Mesenchymal stem cell (in vitro differentiated cells and primary cell): ENCODE measurements around the gene AKR7A2.
A peak's percentile ranks its signal among the peaks of the same experiment; 100 is the strongest.

Experiments used
- DNase-seq: peaks from one replicate; pipeline ENCODE4 v3.0.0-alpha.2; 2013
- H2AFZ ChIP-seq: one replicate; pipeline ENCODE4 v1.6.1; 2013; ENCODE audit warnings: low read depth, mild to moderate bottlenecking, control low read depth, inconsistent platforms, low read length, moderate library complexity
- H2AK5ac ChIP-seq: 2 replicates; pipeline ENCODE4 v1.6.1; 2013; ENCODE audit warnings: low read length, moderate library complexity, mild to moderate bottlenecking, inconsistent platforms; ENCODE audit not compliant: severe bottlenecking
- H2BK120ac ChIP-seq: one replicate; pipeline ENCODE4 v1.6.1; 2013; ENCODE audit warnings: low read depth, mild to moderate bottlenecking, inconsistent platforms, low read length, moderate library complexity
- H2BK12ac ChIP-seq, 2 experiments: one replicate each; pipeline ENCODE4 v1.6.1; 2013; ENCODE audit warnings: inconsistent platforms in 2 of 2, low read length in 2 of 2, mild to moderate bottlenecking in 2 of 2, moderate library complexity in 2 of 2, control low read depth in 1 of 2
- H2BK15ac ChIP-seq: one replicate; pipeline ENCODE4 v1.6.1; 2013; ENCODE audit warnings: mild to moderate bottlenecking, low read depth, inconsistent platforms; ENCODE audit not compliant: poor library complexity, severe bottlenecking
- H2BK5ac ChIP-seq: 2 replicates; pipeline ENCODE4 v1.6.1; 2013; ENCODE audit warnings: low read depth, mild to moderate bottlenecking, low read length, control low read depth, inconsistent platforms; ENCODE audit not compliant: poor library complexity, severe bottlenecking
- H3K14ac ChIP-seq, 2 experiments: one replicate each; pipeline ENCODE4 v1.6.1; 2013; ENCODE audit warnings: inconsistent platforms in 2 of 2, low read length in 2 of 2, control low read depth in 1 of 2, mild to moderate bottlenecking in 1 of 2, moderate library complexity in 1 of 2
- H3K18ac ChIP-seq, 2 experiments: one replicate each; pipeline ENCODE4 v1.6.1; 2013; ENCODE audit warnings: inconsistent platforms in 2 of 2, low read length in 2 of 2, control low read depth in 1 of 2, low read depth in 1 of 2, mild to moderate bottlenecking in 1 of 2
- H3K23ac ChIP-seq, 2 experiments: one replicate each; pipeline ENCODE4 v1.6.1; 2013; ENCODE audit warnings: inconsistent platforms in 2 of 2, low read length in 2 of 2, mild to moderate bottlenecking in 2 of 2, moderate library complexity in 2 of 2, control low read depth in 1 of 2
- H3K27ac ChIP-seq: 2 replicates; pipeline ENCODE4 v1.5.1; 2013; ENCODE audit warnings: mild to moderate bottlenecking, moderate library complexity, low read length, control low read depth, inconsistent platforms; ENCODE audit not compliant: poor library complexity, severe bottlenecking
- H3K27me3 ChIP-seq, 2 experiments: 2 replicates each; pipeline versions ENCODE4 v1.6.1 to v1.7.0; 2013; ENCODE audit warnings: low read length in 2 of 2, mild to moderate bottlenecking in 2 of 2, moderate library complexity in 2 of 2, control low read depth in 1 of 2, inconsistent platforms in 1 of 2; ENCODE audit not compliant: control insufficient read depth in 1 of 2, insufficient read depth in 1 of 2
- H3K36me3 ChIP-seq, 2 experiments: 2 replicates each; pipeline versions ENCODE4 v1.6.1 to v1.7.0; 2013; ENCODE audit warnings: low read length in 2 of 2, control low read depth in 1 of 2, inconsistent platforms in 1 of 2, low read depth in 1 of 2, mild to moderate bottlenecking in 1 of 2; ENCODE audit not compliant: insufficient read depth in 2 of 2, control insufficient read depth in 1 of 2
- H3K4ac ChIP-seq, 2 experiments: one replicate each; pipeline ENCODE4 v1.6.1; 2013; ENCODE audit warnings: inconsistent platforms in 2 of 2, low read length in 2 of 2, mild to moderate bottlenecking in 2 of 2, moderate library complexity in 2 of 2, control low read depth in 1 of 2, low read depth in 1 of 2
- H3K4me1 ChIP-seq: 2 replicates; pipeline ENCODE4 v1.6.1; 2013; ENCODE audit warnings: low read depth, low read length, control low read depth; ENCODE audit not compliant: control insufficient read depth, insufficient read depth
- H3K4me2 ChIP-seq: 2 replicates; pipeline ENCODE4 v1.6.1; 2013; ENCODE audit warnings: low read length, mild to moderate bottlenecking, inconsistent platforms; ENCODE audit not compliant: poor library complexity, severe bottlenecking
- H3K4me3 ChIP-seq, 2 experiments: 2 replicates each; pipeline versions ENCODE4 v1.5.1 to v1.7.0; 2013; ENCODE audit warnings: low read length in 2 of 2, mild to moderate bottlenecking in 2 of 2, control low read depth in 1 of 2, low read depth in 1 of 2; ENCODE audit not compliant: insufficient read depth in 1 of 2
- H3K79me1 ChIP-seq: replicated peaks from 2 replicates; pipeline ENCODE4 v1.6.1; 2013; ENCODE audit warnings: mild to moderate bottlenecking, control low read depth, low read length, inconsistent platforms; ENCODE audit not compliant: poor library complexity, severe bottlenecking
- H3K9ac ChIP-seq: 2 replicates; pipeline ENCODE4 v1.7.0; 2013; ENCODE audit warnings: mild to moderate bottlenecking, low read length, moderate library complexity
- H3K9me3 ChIP-seq: 2 replicates; pipeline ENCODE4 v1.7.0; 2013; ENCODE audit warnings: mild to moderate bottlenecking, low read length; ENCODE audit not compliant: control insufficient read depth
- H4K8ac ChIP-seq: one replicate; pipeline ENCODE4 v1.6.1; 2013; ENCODE audit warnings: inconsistent platforms, mild to moderate bottlenecking, low read length, moderate library complexity
- H4K91ac ChIP-seq: one replicate; pipeline ENCODE4 v1.6.1; 2013; ENCODE audit warnings: mild to moderate bottlenecking, low read length, inconsistent platforms
- whole genome bisulfite sequencing: methylation state at CpG from one replicate; pipeline ENCODE4 v1.1.7; 2013; ENCODE audit warnings: mixed read lengths; 5-methylcytosine and 5-hydroxymethylcytosine counted together

AKR7A2 gene

DNA sequence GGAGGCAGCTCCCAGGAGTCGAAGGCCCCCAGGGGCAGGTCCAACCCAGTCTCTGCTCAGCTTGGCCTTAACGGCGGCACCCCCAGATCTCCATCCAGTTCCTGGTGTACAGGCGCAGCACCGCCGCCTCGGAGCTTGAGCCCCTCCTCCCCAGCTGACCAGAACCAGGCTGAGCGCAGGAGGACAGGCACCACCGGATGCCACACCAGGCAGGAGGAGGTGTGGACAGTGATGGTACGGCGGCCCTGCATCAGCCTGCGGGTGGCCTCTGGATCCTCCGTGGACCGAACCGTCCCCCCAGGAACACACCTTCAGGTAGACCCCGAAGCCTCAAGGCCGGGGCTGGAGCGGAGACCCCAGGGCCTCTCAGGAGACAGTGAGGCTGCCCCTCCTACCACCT, 16.5 kb upstream of the AKR7A2 start:
- Histone ChIP-seq H3K4ac (no peak overlapping the region), H3K27ac (no peak overlapping the region), H3K27me3 (no peaks in the 10 kb centered on the region), H2BK5ac (no peak overlapping the region), H3K79me1 (peaks cover 17% of the 10 kb centered on the region), H2BK15ac (no peak overlapping the region), H3K36me3 (peaks cover 64 to 81% of the 10 kb centered on the region in 2 experiments), H4K91ac (no peak overlapping the region), H2BK120ac (no peak overlapping the region), H3K4me1 (no peaks in the 10 kb centered on the region), H3K4me3 (no peak overlapping the region), H3K23ac (no peak overlapping the region), H3K9me3 (no peaks in the 10 kb centered on the region), H3K9ac (no peak overlapping the region), H3K14ac (no peak overlapping the region), H2BK12ac (no peak overlapping the region), H2AFZ (no peak overlapping the region), H2AK5ac (no peak overlapping the region), H3K18ac (no peak overlapping the region), H3K4me2 (no peak overlapping the region), H4K8ac (no peak overlapping the region)
- WGBS, result 99% methylated on average over 18 of the region's 18 CpGs
- no peak for DNase-seq

DNA sequence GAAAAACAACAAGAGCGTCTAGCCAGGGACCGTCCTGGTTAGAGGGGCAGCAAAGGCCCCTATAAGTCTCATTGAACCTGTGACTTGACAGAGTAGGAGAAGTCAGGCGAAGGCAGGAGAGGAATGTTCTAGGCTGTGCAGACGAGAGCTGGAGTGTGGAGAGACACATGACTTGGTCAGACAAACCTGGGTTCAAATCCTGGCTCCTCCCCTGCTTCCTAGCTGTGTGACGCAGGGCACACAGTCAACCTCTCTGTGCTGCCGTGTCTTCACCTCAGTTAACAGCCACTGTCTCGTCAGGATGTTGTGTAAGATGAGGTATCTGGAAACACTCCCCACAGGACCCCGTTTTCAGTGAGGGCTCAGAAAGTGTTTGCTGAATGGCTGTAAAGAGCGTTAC, 15.8 kb upstream of the AKR7A2 start:
- no peak overlapping the region for H4K8ac ChIP-seq

DNA sequence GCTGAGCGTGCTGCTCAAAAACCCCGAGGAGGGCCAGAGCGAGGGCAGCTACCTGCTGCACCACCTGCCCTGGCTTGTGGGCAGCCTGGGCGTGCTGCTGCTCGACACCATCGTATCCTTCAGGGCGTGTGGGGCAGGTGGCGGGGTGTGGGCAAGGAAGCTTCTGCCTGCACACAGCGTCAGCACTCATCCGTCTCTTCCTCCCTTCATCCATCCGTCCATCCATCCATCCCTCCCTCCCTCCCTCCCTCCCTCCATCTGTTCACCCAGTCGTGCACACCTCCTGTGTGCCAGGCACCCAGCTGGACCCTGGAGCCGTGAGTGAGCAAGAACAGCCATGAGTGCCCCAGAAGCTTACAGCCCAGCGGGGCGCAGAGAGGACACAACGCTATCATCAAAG, 15.4 kb upstream of the AKR7A2 start:
- Histone ChIP-seq H2BK12ac (no peak overlapping the region), H2AK5ac (no peak overlapping the region), H3K4me3 (no peak overlapping the region), H3K4me1 (no peaks in the 10 kb centered on the region), H3K9ac (no peak overlapping the region), H4K91ac (no peak overlapping the region), H3K18ac (no peak overlapping the region), H3K79me1 (peaks cover 20% of the 10 kb centered on the region), H3K14ac (no peak overlapping the region), H4K8ac (no peak overlapping the region), H3K23ac (no peak overlapping the region), H3K9me3 (no peaks in the 10 kb centered on the region), H3K36me3 (peaks cover 75 to 83% of the 10 kb centered on the region in 2 experiments), H3K4me2 (no peak overlapping the region), H2BK120ac (no peak overlapping the region), H3K27ac (no peak overlapping the region), H3K4ac (no peak overlapping the region), H2BK5ac (no peak overlapping the region), H3K27me3 (no peaks in the 10 kb centered on the region), H2AFZ (no peak overlapping the region), H2BK15ac (no peak overlapping the region)
- DNase-seq, result no peak
- 96% methylated on average over 16 of the region's 16 CpGs for WGBS

More for the DNA sequence above, 15.8 kb upstream of the AKR7A2 start:
- H2AFZ ChIP-seq, result peak overlapping the region; percentile 7
- H2BK12ac ChIP-seq, result no peak overlapping the region
- H3K4me2 ChIP-seq, result no peak overlapping the region
- H3K18ac ChIP-seq, result no peak overlapping the region
- H2BK5ac ChIP-seq, result no peak overlapping the region
- H3K14ac ChIP-seq, result no peak overlapping the region
- no peak for DNase-seq
- H3K23ac ChIP-seq, result no peak overlapping the region
- no peak overlapping the region for H2BK120ac ChIP-seq
- no peak overlapping the region for H2AK5ac ChIP-seq
- no peak overlapping the region for H3K4ac ChIP-seq
- H3K36me3 ChIP-seq, result peaks cover 71 to 81% of the 10 kb centered on the region in 2 experiments
- no peaks in the 10 kb centered on the region for H3K9me3 ChIP-seq
- no peaks in the 10 kb centered on the region for H3K4me1 ChIP-seq
- no peak overlapping the region for H3K27ac ChIP-seq
- H2BK15ac ChIP-seq, result no peak overlapping the region
- H4K91ac ChIP-seq, result no peak overlapping the region
- H3K4me3 ChIP-seq, result no peak overlapping the region
- no peak overlapping the region for H3K9ac ChIP-seq
- H3K27me3 ChIP-seq, result no peaks in the 10 kb centered on the region
- peaks cover 17% of the 10 kb centered on the region for H3K79me1 ChIP-seq
- 95% methylated on average over 9 of the region's 9 CpGs for WGBS

DNA sequence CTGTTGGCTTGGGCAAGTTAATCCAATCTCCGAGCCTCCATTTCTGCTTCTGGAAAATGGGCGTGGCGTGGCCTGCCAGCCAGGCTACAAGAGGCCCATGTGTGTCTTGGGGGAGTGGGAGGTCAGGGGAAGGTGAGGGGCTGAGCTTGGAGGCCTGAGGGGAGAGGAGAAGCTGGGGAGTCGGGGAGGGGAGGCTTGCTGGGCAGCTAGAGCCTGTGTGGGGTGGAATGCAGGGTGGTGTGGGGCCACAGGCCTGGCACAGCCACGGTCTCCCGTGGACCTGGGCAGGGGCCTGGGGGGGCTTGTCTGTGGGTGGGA, 14.8 kb upstream of the AKR7A2 start:
- H3K9ac ChIP-seq, result no peak overlapping the region
- no peak overlapping the region for H3K23ac ChIP-seq
- peaks cover 80 to 85% of the 10 kb centered on the region in 2 experiments for H3K36me3 ChIP-seq
- H2AK5ac ChIP-seq, result no peak overlapping the region
- H3K79me1 ChIP-seq, result peaks cover 22% of the 10 kb centered on the region
- H2AFZ ChIP-seq, result no peak overlapping the region
- no peak overlapping the region for H2BK120ac ChIP-seq
- no peak overlapping the region for H2BK15ac ChIP-seq
- DNase-seq, result no peak
- no peak overlapping the region for H3K4ac ChIP-seq
- no peaks in the 10 kb centered on the region for H3K9me3 ChIP-seq
- H3K27ac ChIP-seq, result no peak overlapping the region
- no peak overlapping the region for H4K91ac ChIP-seq
- H3K4me3 ChIP-seq, result no peak overlapping the region
- no peak overlapping the region for H3K18ac ChIP-seq
- no peak overlapping the region for H3K4me2 ChIP-seq
- H2BK12ac ChIP-seq, result no peak overlapping the region
- H4K8ac ChIP-seq, result no peak overlapping the region
- WGBS, result 91% methylated on average over 6 of the region's 6 CpGs
- no peak overlapping the region for H2BK5ac ChIP-seq
- no peaks in the 10 kb centered on the region for H3K4me1 ChIP-seq
- no peak overlapping the region for H3K14ac ChIP-seq
- H3K27me3 ChIP-seq, result no peaks in the 10 kb centered on the region
